GM21526 (cell line): ENCODE measurements around the gene FCRL4.
A peak's percentile ranks its signal among the peaks of the same experiment; 100 is the strongest.
"Not testable (repeated sequence)": the region's sequence is repeated elsewhere in the genome, so short reads cannot be mapped to it uniquely, and the experiment has no call there.

Experiments
- ATAC-seq: cut with Tn5 transposase; IDR thresholded peaks from one replicate; pipeline ENCODE4 v1.9.1; 2021; ENCODE audit warnings: moderate library complexity; ENCODE audit not compliant: unreplicated experiment, low FRiP score

FCRL4 gene

DNA sequence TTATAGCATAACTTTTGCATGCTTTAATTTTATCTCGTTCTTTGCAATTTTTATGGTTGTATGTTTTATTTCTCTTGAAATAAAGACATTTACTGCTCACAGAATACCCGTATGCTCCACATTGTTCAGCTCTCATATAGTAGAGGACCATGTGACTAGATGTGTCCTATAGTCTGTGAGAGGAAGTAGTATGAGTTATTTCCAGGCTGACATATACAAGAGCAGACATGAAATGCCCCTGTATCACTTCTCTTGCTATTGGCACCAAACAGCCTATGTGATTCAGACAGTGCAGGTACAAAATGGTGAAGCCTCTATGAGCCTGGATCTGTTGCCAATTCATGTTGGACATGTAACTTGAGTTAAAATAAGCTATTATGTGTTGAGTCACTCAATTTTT, 39.8 kb downstream of the FCRL4 start:
- ATAC-seq, result no peak

DNA sequence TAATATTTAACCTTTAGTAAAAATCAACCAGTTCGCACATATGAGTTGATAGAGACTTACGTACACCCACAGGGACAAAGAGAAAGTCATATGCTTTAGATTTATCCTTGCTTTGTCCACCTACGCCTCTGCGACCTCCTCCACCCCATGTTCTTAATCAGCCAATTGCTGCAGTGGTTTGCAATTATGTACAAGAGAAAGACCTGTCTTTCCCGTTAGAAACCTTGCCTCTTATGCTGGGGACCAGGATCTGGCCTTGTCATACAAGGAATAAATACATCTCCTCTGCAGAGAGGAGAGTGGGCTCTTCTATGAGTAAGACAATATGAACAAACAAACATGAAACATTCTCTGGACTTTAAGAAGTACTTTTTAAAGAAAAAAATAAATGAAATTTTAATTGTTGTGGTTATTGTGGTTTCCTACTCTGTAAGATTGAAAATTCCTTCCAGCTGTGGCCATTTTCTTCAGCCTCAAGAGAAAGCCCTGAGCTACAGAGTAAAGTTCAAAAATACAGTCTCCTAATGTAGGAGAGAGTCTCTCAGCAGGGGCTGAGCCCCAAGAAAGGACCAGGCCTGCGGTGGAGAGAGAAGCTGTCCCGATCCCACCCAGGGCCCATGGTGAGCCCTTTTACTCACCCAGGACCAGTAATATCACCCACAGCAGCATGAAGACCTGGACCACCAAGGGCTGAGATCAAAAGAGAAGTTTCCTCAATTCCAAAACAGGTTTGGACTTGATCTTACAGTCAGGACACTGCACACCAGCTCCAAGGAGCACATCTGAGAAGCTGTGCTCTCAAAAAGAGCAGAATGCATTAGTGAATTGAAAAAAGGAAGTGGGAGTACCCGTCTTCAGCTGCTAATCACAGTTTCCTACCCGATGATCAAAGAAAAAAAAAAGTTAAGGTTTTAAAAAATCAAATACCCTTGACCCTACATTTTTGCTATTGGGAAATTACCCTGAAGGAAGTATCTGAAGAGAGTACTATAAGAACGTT, 45.9 kb downstream of the FCRL4 start, which contains the start of gene FCRL5:
FCRL5 (minus strand) TSS at position 822 of the 1,000 bp plus-strand sequence; CDS start at position 669, 153 bp downstream.
- no peak for ATAC-seq

DNA sequence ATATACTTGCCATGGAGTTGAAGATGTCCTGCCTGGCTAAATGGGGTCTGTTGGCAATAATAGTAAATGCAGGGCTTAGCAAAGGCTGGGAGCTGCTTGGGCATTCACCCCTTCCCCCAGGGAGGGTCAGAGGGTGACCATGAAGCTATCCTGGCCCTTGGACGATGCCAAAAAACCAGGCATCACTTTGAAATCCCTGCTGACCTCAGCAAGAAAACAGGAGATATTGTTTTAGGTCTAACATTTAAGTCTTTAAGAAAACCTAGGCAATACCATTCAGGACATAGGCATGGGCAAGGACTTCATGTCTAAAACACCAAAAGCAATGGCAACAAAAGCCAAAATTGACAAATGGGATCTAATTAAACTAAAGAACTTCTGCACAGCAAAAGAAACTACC, 49.8 kb downstream of the FCRL4 start:
- not testable (repeated sequence) for ATAC-seq

DNA sequence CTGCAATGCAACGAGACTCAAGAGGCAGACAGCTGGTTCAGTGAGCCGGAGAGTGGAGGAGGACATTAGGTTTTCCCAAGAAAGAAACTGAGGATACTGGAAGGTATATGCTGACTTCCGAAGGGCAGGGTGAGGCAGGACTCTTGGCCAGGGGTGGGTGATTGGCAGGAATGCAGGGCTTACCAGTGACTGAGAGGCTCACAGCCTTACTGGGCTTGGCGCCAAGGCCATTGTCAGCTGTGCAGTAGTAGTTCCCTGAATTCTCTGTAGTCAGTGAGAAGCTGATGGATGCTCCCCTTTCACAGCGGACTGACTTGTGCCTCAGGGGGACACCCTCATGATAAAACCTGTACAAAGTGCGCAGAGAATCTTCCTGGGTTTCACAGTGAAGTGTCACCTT, 55.2 kb downstream of the FCRL4 start:
- ATAC-seq, result no peak

DNA sequence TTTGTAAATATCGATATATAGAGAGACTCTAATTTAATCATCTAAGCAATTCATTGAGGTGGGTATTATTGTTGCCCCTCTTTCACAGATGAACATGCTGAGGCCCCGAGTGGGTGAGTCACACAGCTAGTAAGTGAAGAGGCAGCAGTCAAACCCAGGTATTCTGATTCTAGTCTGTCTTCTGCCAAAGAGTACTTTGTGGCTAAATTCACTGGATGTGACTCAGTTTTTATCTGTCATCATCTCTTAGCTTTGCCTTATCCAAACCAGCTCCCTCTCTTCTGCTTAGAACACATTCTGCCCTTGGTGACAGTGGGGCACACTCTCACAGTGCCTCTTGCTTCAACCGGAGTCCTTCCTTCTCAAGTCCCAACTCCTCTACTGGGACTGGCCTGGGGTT, 57.0 kb downstream of the FCRL4 start:
- ATAC-seq, result no peak

DNA sequence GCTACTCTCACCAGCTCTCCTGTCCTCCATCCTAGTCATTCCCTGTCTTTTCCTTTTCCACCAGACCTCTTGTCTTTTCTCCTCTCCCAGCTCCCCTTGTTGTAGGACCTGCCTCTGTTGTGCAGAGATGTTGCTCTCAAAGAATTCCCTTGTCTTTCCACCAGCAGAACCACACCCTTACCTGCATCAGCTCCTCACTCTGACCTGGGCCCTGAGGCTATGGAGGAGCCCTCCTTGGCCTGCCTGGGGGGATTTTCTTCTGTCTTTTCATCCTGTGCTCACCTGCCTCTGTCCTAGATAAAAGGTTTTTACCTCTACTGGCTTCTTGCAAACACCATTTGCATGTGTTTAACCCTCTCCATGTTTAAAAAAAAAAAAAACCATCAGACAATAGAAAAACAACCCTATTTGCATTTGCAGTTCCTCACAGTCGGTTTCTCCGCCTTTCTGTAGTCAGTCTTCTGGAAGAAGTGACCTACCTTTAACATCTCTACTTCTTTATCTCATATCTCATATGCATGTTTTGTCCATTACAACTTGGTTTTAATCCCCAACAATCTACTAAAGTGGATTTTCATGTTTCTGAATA, 57.6 kb downstream of the FCRL4 start:
- ATAC-seq, result no peak

DNA sequence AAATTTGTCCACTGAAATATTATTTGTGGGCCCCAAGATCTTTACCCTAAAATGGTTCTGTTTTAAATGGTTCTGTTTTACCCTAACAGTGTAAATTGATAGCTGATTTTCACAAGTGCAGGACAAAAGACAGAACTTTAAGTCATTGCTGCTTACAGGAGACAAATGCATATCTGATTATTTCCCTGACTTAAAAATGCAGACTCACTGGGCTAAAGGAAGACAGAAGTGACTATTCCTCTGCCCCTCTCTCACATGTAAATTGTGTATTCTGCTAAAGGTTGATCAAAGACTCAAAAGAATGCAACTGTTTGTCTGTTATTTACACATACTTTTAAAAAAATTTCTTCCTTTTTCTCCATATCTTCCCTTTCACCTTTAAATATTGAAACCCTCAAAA, 58.3 kb downstream of the FCRL4 start:
- no peak for ATAC-seq

DNA sequence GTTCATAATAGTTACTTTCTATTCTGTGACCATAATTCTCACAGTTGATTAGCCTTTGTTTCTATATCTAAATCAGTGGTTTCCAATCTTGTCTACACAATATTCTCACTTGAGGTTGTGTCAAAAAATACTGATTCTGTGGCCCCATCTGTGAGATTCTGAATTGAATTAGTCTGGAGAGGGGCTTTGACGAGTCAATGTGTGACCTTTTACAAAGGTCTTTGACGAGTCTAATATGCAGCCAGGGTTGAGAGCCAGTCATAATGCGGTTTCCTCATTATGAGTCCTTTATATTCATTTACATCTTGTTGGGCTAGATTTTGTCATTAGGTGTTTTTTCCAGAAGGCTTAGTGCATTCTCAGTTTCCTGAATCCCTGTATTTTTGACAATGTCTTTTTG, 65.3 kb downstream of the FCRL4 start:
- no peak for ATAC-seq

DNA sequence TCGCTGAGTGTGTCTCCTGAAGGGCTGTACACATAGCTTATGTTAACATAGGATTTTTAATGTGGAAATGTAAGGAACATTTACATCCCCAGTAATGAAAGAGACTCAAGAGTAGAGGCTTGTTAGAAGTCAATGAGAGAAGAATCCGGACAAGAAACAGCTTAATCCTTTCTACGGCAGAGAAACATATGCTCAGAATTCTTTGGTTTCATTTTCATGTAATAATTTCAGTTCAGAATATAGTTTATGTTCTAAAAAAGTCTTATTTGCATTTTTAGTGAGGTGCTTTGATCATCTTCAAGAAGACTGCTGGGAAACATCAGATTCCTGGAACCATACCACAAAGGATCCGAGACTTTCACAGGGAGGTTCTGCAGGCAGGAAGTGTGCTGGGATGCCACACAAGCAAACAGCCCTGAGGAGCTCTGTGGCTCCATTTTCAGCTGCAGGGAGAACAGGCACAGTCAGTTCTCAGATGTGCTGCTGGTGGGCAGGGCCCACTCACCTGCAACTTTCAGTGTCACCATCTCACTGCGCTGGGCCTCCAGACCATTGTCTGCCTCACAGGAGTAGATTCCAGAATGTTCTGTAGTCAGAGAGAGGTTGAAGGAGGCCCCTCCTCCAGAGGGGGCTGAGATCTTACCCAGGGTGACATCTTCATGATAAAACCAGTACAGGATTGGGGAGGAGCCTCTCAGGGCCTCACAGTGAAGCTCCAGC, 74.0 kb downstream of the FCRL4 start:
- peak; percentile 77 for ATAC-seq
